T-helper 2 cell treated with Interferon-gamma antibody and Interleukin-4, amounts not matched to agents 100 ng/mL and 5 ng/mL, for 36 hours (primary cell): Measurements from ENCODE around the gene DLG5. TPM values are rescaled to one million over a fixed set of nuclear protein-coding genes. Genes with fewer than 3 reads are reported as not detected.

Experiments
- intact Hi-C: fragments of 100-400 bp; cut with micrococcal nuclease; formaldehyde crosslinking; loops from one replicate; pipeline ENCODE4 v1.15.1; 2023
- total RNA-seq: library from RNA; stranded (reverse); gene quantifications from 2 replicates; pipeline ENCODE4 v1.2.3, GENCODE V29; 2022

The DLG5 gene
- total RNA-seq, result 7.6 and 8.0 TPM in 2 replicates

- intact Hi-C loops, result loop anchor here (1.0 to 5.0 kb wide), 2 partner anchors 80 to 101 kb away; partner anchors contain the start of gene POLR3A
These were observed at the start of gene DLG5 for GRCh38 chr10:77926566-77927401. TSS of gene DLG5 (minus strand) at chr10:77926755. CDS start at chr10:77926520, 235 bp downstream.

DNA sequence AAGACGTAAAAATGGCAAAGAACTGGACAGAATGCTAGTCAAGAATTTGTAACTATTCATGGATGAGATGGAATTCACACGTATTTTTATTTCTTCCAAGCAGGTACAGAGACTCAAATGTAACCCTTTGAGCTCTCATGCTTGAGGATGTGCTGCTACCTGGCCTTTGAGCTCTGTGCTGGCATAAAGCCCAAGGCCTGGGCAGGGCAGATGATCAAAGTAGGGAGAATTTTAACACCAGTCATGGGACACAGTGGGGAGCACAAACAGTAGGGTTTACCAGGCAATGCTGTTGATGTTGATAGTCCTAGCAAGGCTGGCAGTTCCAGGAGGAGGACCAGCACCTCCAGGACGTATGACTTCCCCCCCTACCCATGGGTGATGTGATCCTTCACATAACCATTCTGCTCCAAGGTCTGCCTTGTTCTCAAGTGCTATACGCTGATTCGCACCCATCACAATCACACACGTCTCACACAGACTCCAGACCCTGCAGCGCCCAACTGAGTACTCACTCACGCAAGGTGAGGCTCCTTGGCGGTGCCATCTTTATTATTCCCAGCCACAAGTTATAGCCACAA, 48.6 kb upstream of the DLG5 start:
- intact Hi-C loops, result no loop called here

GRCh38 chr10:77974396-77975074, 48.0 kb upstream of the DLG5 start:
- intact Hi-C loops, result no loop called here

GRCh38 chr10:77973276-77973675, 46.7 kb upstream of the DLG5 start:
- intact Hi-C loops, result no loop called here

DNA sequence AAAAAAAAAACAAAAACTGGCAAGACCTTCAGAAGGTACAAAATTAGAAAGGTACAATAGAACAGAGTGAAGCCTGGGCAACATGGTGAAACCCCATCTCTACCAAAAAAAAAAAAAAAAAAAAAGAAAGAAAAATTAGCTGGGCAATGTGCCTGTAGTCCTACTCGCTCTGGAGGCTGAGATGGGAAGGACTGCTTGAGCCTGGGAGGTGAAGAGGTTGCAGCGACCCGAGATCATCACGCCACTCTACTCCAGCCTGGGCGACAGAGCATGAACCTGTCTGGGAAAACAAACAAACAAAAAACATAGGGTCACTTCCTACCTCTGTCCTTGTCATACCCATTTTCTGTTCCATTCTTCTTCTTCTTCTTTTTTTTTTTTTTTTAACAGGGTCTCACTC, 45.6 kb upstream of the DLG5 start:
- intact Hi-C loops, result no loop called here

DNA sequence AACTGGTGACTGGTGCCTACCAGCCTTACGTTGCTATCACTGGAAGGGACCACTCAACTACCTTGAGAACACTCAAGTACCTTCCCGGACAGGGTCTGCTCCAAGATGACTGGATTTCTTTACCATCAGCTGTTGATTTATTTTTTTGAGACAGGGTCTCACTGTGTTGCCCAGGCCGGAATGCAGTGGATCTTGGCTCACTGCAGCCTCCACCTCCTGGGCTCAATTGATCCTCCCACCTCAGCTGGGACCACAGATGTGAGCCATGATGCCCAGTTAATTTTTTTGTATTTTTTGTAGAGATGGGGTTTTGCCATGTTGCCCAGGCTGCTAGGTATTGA, 45.2 kb upstream of the DLG5 start:
- intact Hi-C loops, result no loop called here

DNA sequence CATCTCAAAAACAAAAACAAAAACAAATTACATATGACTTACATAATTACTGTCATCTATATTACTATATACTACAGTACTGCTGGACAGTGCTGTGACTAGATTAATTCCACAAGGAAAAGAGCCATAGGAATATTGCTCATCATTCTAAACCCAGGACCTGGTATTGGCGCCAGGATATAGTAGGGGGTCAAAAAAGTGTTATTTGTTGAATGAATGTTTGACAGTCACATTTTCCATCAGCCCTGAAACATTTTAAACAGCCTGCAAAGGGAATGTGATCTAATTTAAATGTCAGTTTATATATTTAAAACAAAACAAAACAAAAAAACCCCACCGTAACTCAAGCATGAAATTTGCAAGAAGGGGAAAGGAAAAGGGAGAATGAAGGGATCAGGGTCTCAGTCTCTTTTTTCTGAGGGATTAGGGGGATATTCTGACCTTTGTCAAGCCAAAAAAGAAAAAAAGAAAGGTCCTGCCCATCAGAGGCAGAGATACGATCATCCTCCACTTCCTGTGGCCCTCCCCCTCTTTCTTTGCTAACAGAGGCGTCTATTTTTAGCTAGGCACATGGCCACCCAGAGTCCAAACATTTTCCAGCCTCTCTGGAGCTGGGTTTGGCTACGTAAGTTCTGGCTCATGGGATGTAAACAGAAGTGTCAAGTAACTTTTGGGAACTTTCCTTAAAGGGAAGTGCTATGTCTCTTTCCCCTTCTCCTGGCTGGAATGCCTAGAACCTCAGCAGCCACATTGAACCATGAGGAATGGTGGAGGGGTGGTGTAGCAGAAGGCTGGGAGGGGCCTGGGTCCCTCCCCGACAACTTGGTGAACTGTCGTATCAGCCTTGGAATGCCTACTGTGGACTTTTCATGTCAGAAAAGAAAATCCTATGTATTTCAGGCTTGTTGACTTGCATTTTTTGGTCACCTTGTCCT, 44.6 kb upstream of the DLG5 start:
- intact Hi-C loops, result no loop called here

GRCh38 chr10:77969114-77969513, 42.6 kb upstream of the DLG5 start:
- intact Hi-C loops, result no loop called here

- intact Hi-C loops, result no loop called here
These were observed 41.1 kb upstream of the DLG5 start for GRCh38 chr10:77967611-77968022.

GRCh38 chr10:77965294-77965693, 38.7 kb upstream of the DLG5 start:
- intact Hi-C loops, result no loop called here

GRCh38 chr10:77964811-77965210, 38.3 kb upstream of the DLG5 start:
- intact Hi-C loops, result no loop called here

DNA sequence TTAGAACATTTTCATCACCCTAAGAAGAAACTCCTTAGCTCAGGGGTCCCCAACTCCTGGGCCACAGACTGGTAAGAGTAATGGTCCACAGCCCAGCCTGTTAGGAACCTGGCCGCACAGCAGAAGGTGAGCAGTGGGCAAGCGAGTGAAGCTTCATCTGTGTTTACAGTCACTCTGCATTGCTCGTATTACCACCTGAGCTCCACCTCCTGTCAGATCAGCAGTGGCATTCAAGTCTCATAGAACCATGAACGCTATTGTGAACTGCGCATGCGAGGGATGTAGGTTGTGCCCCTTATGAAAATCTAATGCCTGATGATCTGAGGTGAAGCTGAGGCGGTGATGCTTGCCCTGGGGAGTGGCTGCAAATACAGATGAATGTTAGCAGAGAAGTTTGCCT, 37.3 kb upstream of the DLG5 start:
- intact Hi-C loops, result no loop called here

GRCh38 chr10:77962350-77963146, 36.0 kb upstream of the DLG5 start:
- intact Hi-C loops, result no loop called here

DNA sequence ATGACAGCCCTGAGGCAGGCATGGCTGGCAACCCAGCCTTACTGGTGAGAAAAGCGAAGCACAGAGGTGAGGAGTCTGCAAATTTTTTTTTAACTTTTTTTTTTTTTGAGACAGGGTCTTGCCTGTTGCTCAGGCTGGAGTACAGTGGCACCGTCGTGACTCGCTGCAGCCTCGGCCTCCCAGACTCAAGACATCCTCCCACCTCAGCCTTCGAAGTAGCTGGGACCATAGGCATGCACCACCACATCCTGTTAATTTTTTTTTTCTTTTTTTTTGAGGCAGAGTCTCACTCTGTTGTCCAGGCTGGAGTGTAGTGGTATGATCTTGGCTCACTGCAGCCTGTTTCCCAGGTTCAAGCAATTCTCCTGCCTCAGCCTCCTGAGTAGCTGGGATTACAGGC, 35.1 kb upstream of the DLG5 start:
- intact Hi-C loops, result no loop called here

- intact Hi-C loops, result no loop called here
These were observed 34.3 kb upstream of the DLG5 start for GRCh38 chr10:77960829-77961329.

DNA sequence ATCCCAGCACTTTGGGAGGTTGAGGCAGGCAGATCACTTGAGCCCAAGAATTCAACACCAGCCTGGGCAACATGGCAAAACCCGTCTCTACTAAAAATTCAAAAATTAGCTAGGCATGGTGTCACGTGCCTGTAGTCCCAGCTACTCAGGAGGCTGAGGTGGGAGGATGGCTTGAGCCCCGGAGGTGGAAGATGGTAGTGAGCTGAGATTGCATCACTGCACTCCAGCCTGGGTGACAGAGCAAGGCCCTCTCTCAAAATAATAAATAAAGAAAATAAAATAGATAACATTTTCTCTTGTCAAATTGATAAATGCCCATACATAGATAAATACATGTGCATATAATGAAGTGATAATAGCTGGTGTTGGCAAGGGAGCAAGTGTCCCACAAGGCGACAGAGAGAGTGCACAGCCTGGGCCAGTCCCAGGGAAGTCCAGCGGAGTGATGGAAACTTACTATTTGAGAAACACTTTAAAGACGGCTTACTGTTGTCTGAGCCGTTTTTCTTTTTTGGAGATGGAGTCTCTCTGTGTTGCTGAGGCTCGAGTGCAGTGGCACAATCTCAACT, 33.4 kb upstream of the DLG5 start:
- intact Hi-C loops, result no loop called here

DNA sequence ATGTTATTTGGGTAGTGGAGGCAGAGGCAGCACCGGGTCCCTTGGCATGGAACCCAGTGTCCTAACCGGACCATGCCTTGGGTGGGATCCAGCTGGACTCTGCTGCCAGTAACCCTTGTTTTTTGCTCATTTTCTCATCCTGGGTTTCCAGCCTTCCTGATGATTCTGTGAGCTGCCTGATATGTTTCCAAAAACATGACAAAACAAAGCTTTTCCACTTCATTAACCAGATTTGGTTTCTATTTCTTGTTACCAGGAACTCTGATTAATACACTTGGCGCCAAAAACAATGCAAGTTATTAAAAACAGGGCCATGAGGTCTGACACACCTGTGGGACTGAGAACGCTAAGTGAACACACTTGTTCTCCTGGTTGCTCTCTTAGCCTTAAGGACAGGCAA, 32.8 kb upstream of the DLG5 start:
- intact Hi-C loops, result no loop called here

GRCh38 chr10:77955136-77955535, 28.6 kb upstream of the DLG5 start:
- intact Hi-C loops, result no loop called here

DNA sequence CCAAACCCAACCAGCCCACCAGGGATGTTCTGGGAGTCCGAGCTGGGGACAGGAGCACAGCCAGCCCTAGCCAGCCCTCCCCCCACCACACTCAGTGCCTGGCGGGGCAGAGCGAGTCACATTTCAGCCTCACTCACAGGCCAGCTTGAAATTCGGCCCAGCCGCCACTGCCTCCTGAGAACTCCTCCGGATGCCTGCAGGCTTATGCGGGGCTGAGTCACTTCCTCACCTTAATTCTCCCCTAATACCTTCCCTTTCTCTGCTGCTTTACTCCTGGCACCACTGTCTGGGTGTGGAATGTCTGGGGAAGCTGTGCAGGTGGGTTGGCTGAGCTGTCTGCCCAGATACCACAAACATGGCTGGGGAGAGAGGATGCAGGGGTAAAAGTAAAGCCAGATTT, 22.6 kb upstream of the DLG5 start:
- intact Hi-C loops, result no loop called here

DNA sequence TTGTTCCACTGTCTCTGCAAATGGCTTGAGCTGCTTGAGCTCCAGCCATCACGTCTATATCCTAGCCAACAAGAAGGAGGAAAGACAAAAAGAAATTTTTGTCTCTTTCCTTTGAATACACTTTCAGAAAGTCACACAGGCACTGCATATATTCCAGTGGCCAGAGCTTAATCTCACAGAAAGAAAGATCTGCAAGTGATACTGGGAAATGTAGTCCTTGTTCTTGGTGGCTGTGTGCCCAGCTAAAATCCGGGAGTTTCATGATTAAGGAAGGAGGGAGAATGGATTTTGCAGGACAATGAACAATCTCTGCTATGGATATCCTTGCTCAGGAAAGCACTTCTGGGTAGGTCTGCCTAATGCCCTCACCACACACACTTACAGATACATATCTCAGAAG, 19.5 kb upstream of the DLG5 start:
- intact Hi-C loops, result no loop called here
